Natural killer cell (primary cell): Measurements from ENCODE around the gene FAM3C. TPM values are rescaled to one million over a fixed set of nuclear protein-coding genes. Genes with fewer than 3 reads are reported as not detected.
A peak's percentile ranks its signal among the peaks of the same experiment; 100 is the strongest.

Source experiments
- ATAC-seq, 3 donors: fragments of 150-1000 bp in 2 of 3; fragments of 200-7000 bp in 1 of 3; cut with Tn5 transposase; 1 replicate in 1 of 3; 2 replicates in 2 of 3; pipeline ENCODE4 v1.10.0; 2021; ENCODE audit warnings: mild to moderate bottlenecking in 2 of 3, moderate library complexity in 2 of 3
- DNase-seq, 2 donors: peaks; one replicate each; pipeline versions ENCODE4 v3.0.0 to v3.0.0-alpha.2; 2013 to 2021; ENCODE audit warnings: mixed read lengths in 1 of 2
- H3K27ac ChIP-seq: one replicate; pipeline ENCODE4 v1.5.1; 2013; ENCODE audit warnings: mild to moderate bottlenecking, low read length
- H3K27me3 ChIP-seq: one replicate; pipeline ENCODE4 v1.6.1; 2013; ENCODE audit warnings: low read length; ENCODE audit not compliant: control insufficient read depth, insufficient read depth
- H3K36me3 ChIP-seq: one replicate; pipeline ENCODE4 v1.6.1; 2013; ENCODE audit warnings: low read length; ENCODE audit not compliant: control insufficient read depth, insufficient read depth
- H3K4me1 ChIP-seq: one replicate; pipeline ENCODE4 v1.6.1; 2013; ENCODE audit warnings: low read length; ENCODE audit not compliant: control insufficient read depth, insufficient read depth
- H3K4me3 ChIP-seq: one replicate; pipeline ENCODE4 v1.5.1; 2013; ENCODE audit warnings: low read length
- H3K9me3 ChIP-seq: one replicate; pipeline ENCODE4 v1.6.1; 2013; ENCODE audit warnings: low read length; ENCODE audit not compliant: control insufficient read depth, insufficient read depth
- H3K27ac Mint-ChIP-seq, 2 donors: one replicate each; pipeline ENCODE4 v1.8.0; 2022; ENCODE audit warnings: mild to moderate bottlenecking in 2 of 2, mixed read lengths in 2 of 2, moderate library complexity in 1 of 2
- H3K27me3 Mint-ChIP-seq, 2 donors: one replicate each; pipeline ENCODE4 v1.8.0; 2022; ENCODE audit warnings: low read depth in 2 of 2, mixed read lengths in 2 of 2
- H3K36me3 Mint-ChIP-seq: one replicate; pipeline ENCODE4 v1.8.0; 2022; ENCODE audit warnings: mixed read lengths
- H3K4me1 Mint-ChIP-seq, 2 donors: one replicate each; pipeline ENCODE4 v1.8.0; 2022; ENCODE audit warnings: mixed read lengths in 2 of 2
- H3K4me3 Mint-ChIP-seq: one replicate; pipeline ENCODE4 v1.8.0; 2022; ENCODE audit warnings: mild to moderate bottlenecking, moderate library complexity, mixed read lengths
- H3K9me3 Mint-ChIP-seq, 2 donors: one replicate each; pipeline ENCODE4 v1.8.0; 2022; ENCODE audit warnings: mixed read lengths in 2 of 2
- WGBS: methylation state at CpG from one replicate; pipeline ENCODE4 v1.1.7; 2013; ENCODE audit warnings: missing lambda C conversion rate; ENCODE audit not compliant: insufficient coverage; 5-methylcytosine and 5-hydroxymethylcytosine counted together
- intact Hi-C: fragments of 100-400 bp; cut with micrococcal nuclease; formaldehyde crosslinking; loops from one replicate; pipeline ENCODE4 v1.14.2; 2022
- total RNA-seq, 4 donors: library from RNA; stranded (reverse); fragments of 120-200 nt in 1 of 4; gene quantifications; one replicate each; pipeline versions ENCODE4 v1.2.3 to v1.2.4, GENCODE V29; 2013 to 2022
- TF ChIP-seq, protein P1 (sequence below): fragments of 200-600 bp; IDR thresholded peaks from one replicate; pipeline ENCODE4 v1.8.0; 2022; ENCODE audit warnings: antibody characterized with exemption

Gene FAM3C
- total RNA-seq, 3 donors from 2014 or later (not counting 1 experiment from before 2014, with no cell fraction given) = 24.3 to 42.1 (median 37.0) TPM

DNA sequence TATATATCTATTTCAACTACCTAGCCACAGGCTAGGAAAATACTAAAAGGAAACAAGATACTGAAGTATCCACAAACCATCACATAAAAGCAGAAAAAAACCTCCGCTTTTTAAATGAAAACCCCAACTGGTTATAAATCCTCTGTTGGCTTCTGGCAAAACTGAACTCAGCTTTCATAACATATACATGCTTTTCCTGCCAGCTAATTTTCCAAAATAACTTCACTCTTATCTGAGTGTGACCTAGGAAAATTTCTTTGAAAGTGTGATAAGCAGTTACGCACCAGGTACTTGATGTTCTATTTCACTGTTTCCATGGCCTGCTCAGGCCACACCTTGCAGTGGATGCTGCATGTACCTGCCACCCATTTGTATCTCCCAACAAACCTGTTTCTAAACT, 11.8 kb downstream of the FAM3C start:
- Mint-ChIP-seq H3K27me3 (no peaks in the 10 kb centered on the region), H3K4me1 (peaks cover 64 to 68% of the 10 kb centered on the region in 2 donors), H3K9me3 (no peaks in the 10 kb centered on the region), H3K36me3 (no peaks in the 10 kb centered on the region), H3K4me3 (no peak overlapping the region), H3K27ac (peak overlapping the region; percentile 54 to 56)
- Histone ChIP-seq H3K4me3 (no peak overlapping the region), H3K36me3 (no peaks in the 10 kb centered on the region), H3K4me1 (no peaks in the 10 kb centered on the region), H3K9me3 (no peaks in the 10 kb centered on the region), H3K27ac (peak overlapping the region; percentile 75), H3K27me3 (no peaks in the 10 kb centered on the region)
- no peak for ATAC-seq
- 73% methylated on average over 2 of the region's 2 CpGs for WGBS
- intact Hi-C loops = loop anchor here (10.0 kb wide), 1 partner anchor 51 kb away; no protein-coding TSS in a partner anchor
- TF ChIP-seq, protein P1, sequence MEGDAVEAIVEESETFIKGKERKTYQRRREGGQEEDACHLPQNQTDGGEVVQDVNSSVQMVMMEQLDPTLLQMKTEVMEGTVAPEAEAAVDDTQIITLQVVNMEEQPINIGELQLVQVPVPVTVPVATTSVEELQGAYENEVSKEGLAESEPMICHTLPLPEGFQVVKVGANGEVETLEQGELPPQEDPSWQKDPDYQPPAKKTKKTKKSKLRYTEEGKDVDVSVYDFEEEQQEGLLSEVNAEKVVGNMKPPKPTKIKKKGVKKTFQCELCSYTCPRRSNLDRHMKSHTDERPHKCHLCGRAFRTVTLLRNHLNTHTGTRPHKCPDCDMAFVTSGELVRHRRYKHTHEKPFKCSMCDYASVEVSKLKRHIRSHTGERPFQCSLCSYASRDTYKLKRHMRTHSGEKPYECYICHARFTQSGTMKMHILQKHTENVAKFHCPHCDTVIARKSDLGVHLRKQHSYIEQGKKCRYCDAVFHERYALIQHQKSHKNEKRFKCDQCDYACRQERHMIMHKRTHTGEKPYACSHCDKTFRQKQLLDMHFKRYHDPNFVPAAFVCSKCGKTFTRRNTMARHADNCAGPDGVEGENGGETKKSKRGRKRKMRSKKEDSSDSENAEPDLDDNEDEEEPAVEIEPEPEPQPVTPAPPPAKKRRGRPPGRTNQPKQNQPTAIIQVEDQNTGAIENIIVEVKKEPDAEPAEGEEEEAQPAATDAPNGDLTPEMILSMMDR = no peak
- no peak for DNase-seq

DNA sequence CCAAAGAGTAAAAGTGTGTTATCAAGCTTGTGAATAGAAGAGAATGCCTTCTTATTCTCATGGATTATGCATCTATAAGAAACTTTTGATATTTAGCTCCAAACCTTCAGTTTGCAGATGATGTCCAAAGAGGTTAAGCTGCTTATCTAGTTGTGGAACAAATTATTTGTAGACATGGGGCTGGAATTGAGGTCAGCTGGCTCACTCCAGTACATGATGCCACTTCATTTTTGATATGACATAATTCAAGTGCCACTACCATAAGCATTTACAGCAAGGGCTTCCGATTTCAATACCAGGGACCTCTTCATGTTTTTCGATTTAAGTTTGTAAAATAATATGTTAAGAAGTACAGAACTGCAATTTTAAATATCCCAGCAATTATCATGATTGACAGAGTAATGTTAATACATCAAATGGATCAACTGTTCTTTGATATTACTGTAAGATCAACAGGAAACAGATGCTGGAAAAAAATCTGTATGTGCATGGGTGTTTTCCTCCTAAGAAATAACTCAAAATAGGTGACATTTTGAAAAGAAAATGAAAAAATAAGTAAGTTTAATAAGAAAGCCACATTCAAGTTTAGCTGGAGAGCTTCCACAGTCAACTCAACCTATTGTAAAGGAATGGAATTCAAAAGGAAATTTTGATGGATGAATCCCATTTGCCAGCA, 12.7 kb downstream of the FAM3C start:
- no peak for ATAC-seq
- WGBS = no CpG with 5 or more reads among the region's 2 CpGs
- H3K27me3 Mint-ChIP-seq = no peaks in the 10 kb centered on the region
- DNase-seq = no peak
- Histone ChIP-seq H3K36me3 (peaks cover under 1% of the 10 kb centered on the region), H3K4me1 (no peaks in the 10 kb centered on the region), H3K27me3 (no peaks in the 10 kb centered on the region), H3K27ac (peak overlapping the region; percentile 75), H3K4me3 (no peak overlapping the region), H3K9me3 (no peaks in the 10 kb centered on the region)
- H3K9me3 Mint-ChIP-seq = no peaks in the 10 kb centered on the region
- H3K36me3 Mint-ChIP-seq = no peaks in the 10 kb centered on the region
- intact Hi-C loops = loop anchor here (10.0 kb wide), 1 partner anchor 51 kb away; no protein-coding TSS in a partner anchor
- H3K27ac Mint-ChIP-seq = peak overlapping the region; percentile 54 to 56
- TF ChIP-seq, protein P1 = no peak
- H3K4me3 Mint-ChIP-seq = no peak overlapping the region
- peaks cover 55 to 62% of the 10 kb centered on the region in 2 donors for H3K4me1 Mint-ChIP-seq

DNA sequence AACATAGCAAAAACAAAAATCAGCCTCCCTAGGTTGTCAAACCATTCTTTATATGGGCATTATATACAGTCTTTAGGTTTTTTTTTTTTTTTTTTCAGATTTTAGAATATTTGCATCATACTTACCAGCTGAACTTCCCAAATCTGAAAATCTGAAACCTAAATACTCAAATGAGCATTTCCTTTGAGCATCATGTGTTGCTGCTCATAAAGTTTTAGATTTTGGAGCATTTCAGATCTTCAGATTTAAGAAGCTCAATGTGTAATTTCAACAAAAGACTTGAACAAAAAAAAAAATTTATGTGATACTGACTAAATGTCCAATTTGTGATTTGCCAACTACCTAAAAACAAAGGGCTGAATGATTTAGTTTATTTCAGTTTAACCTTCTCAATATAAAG, 13.6 kb downstream of the FAM3C start:
- H3K27me3 Mint-ChIP-seq = no peaks in the 10 kb centered on the region
- no peaks in the 10 kb centered on the region for H3K9me3 ChIP-seq
- peaks cover 8% of the 10 kb centered on the region for H3K36me3 ChIP-seq
- TF ChIP-seq, protein P1 = no peak
- H3K4me3 Mint-ChIP-seq = no peak overlapping the region
- no peaks in the 10 kb centered on the region for H3K36me3 Mint-ChIP-seq
- no peak overlapping the region for H3K27ac ChIP-seq
- DNase-seq (no peak), ATAC-seq (no peak)
- no peaks in the 10 kb centered on the region for H3K9me3 Mint-ChIP-seq
- peaks cover 49 to 57% of the 10 kb centered on the region in 2 donors for H3K4me1 Mint-ChIP-seq
- no peaks in the 10 kb centered on the region for H3K27me3 ChIP-seq
- intact Hi-C loops = loop anchor here (10.0 kb wide), 1 partner anchor 52 kb away; no protein-coding TSS in a partner anchor
- peak overlapping the region in 1 of 2 donors; percentile 54 for H3K27ac Mint-ChIP-seq
- no peaks in the 10 kb centered on the region for H3K4me1 ChIP-seq
- no peak overlapping the region for H3K4me3 ChIP-seq
